ENCODE measurements around the gene SERINC5. TPM values are rescaled to one million over a fixed set of nuclear protein-coding genes. Genes with fewer than 3 reads are reported as not detected.

The SERINC5 gene
- total and polyA plus RNA-seq, 2 of the 4 experiments (the other 2 are of a cell fraction) = 5.0 to 8.1 TPM

DNA sequence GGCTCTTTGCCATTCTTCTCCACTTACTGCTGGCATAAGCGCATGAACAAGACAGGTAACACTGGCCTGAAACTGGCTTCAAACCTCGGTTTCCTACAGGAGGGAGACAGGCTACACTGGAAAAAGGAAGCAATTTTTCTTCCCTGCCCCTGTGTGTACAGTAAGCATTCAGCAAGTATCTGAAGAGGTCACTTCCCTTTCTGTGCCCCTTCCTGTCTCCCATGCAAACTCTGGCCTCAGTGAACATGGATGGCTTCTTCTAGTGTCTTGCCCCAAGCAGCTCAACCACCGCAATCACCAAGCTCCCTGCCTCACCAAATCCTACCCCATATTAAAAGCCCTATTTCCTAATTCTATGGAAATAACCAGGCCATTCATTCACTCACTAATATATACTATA lies 42.4 kb downstream of the SERINC5 start:
- Histone ChIP-seq H2BK5ac (ENCODE audit: low read depth, low read length, poor library complexity, severe bottlenecking) (no peak overlapping the region), H2AK5ac (ENCODE audit: low read depth, low read length) (no peak overlapping the region), H4K20me1 (ENCODE audit: insufficient read depth, low read length) (no peaks in the 10 kb centered on the region), H3K9ac (ENCODE audit: low read depth, low read length) (no peak overlapping the region), H4K5ac (ENCODE audit: low read depth, low read length) (no peak overlapping the region), H3K79me1 (ENCODE audit: low read depth in 1 of 2, low read length in 2 of 2) (peaks cover 11 to 13% of the 10 kb centered on the region in 2 experiments), H3K27ac (ENCODE audit: insufficient read depth, low read length) (no peak overlapping the region), H3K4me1 (ENCODE audit: control insufficient read depth, insufficient read depth, low read length) (0 out of 2 replicates have a peak, but pooled peaks cover 2% of the 10 kb centered on the region), H2BK120ac (ENCODE audit: low read depth, low read length) (no peak overlapping the region), H3K4me2 (ENCODE audit: low read depth, low read length) (no peak overlapping the region), H4K91ac (ENCODE audit: insufficient read depth, low read depth, low read length) (no peak overlapping the region), H3K9me1 (ENCODE audit: insufficient read depth, low read length) (peaks cover 3% of the 10 kb centered on the region; the same call in 1 of the 2 replicates), H2BK15ac (ENCODE audit: low read depth, low read length) (no peak overlapping the region), H3K14ac (replicated peaks; ENCODE audit: low read depth, low read length) (no peak overlapping the region), H3K23ac (ENCODE audit: low read depth, low read length) (no peak overlapping the region), H3K27me3 (ENCODE audit: control insufficient read depth, insufficient read depth, low read length) (no peaks in the 10 kb centered on the region), H2AK9ac (replicated peaks; ENCODE audit: low read depth, low read length, poor library complexity) (no peak overlapping the region), H3K18ac (ENCODE audit: low read depth, low read length) (no peak overlapping the region), H2AFZ (replicated peaks; ENCODE audit: low read length, poor library complexity) (no peak overlapping the region), H3K9me3 (ENCODE audit: control insufficient read depth, insufficient read depth, low read length) (no peaks in the 10 kb centered on the region), H4K8ac (ENCODE audit: low read depth in 2 of 2, low read length in 2 of 2) (no peak overlapping the region), H3K4me3 (ENCODE audit: insufficient read depth, low read depth, low read length) (no peak overlapping the region), H3K36me3 (ENCODE audit: control insufficient read depth, insufficient read depth, low read length) (no peaks in the 10 kb centered on the region), H3K56ac (ENCODE audit: extremely low read depth, insufficient read depth, low read length) (no peak overlapping the region), H2BK20ac (ENCODE audit: low read depth, low read length) (no peak overlapping the region), H3K4ac (ENCODE audit: low read depth, low read length) (no peak overlapping the region)
- no peak for DNase-seq
- dilution Hi-C loops (cut with HindIII; ENCODE audit: low sequenced_read_pairs, unreplicated experiment) (no loop called here), in situ Hi-C loops (cut with MboI; ENCODE audit: low sequenced_read_pairs) (no loop called here), intact Hi-C loops (cut with micrococcal nuclease) (no loop called here)
- 80% methylated on average over 1 of the region's 3 CpGs; no CpG with 5 or more reads in 1 of the 2 experiments for WGBS, 2 experiments (ENCODE audit: extremely low coverage in 2 of 2, insufficient read length in 1 of 2)
- TF ChIP-seq MAZ (IDR thresholded peaks at IDR 0.05; ENCODE audit: borderline replicate concordance, low read depth, low read length) = no peak
- no peak for TF ChIP-seq CEBPB (IDR thresholded peaks at IDR 0.05; ENCODE audit: low read depth, low read length)
- no peak for TF ChIP-seq MXI1 (IDR thresholded peaks at IDR 0.05; ENCODE audit: borderline replicate concordance, low read depth, low read length)
- TF ChIP-seq, protein P1, sequence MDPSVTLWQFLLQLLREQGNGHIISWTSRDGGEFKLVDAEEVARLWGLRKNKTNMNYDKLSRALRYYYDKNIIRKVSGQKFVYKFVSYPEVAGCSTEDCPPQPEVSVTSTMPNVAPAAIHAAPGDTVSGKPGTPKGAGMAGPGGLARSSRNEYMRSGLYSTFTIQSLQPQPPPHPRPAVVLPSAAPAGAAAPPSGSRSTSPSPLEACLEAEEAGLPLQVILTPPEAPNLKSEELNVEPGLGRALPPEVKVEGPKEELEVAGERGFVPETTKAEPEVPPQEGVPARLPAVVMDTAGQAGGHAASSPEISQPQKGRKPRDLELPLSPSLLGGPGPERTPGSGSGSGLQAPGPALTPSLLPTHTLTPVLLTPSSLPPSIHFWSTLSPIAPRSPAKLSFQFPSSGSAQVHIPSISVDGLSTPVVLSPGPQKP (IDR thresholded peaks at IDR 0.05; ENCODE audit: borderline replicate concordance, low read depth, low read length) = no peak
- TF ChIP-seq, protein P2, sequence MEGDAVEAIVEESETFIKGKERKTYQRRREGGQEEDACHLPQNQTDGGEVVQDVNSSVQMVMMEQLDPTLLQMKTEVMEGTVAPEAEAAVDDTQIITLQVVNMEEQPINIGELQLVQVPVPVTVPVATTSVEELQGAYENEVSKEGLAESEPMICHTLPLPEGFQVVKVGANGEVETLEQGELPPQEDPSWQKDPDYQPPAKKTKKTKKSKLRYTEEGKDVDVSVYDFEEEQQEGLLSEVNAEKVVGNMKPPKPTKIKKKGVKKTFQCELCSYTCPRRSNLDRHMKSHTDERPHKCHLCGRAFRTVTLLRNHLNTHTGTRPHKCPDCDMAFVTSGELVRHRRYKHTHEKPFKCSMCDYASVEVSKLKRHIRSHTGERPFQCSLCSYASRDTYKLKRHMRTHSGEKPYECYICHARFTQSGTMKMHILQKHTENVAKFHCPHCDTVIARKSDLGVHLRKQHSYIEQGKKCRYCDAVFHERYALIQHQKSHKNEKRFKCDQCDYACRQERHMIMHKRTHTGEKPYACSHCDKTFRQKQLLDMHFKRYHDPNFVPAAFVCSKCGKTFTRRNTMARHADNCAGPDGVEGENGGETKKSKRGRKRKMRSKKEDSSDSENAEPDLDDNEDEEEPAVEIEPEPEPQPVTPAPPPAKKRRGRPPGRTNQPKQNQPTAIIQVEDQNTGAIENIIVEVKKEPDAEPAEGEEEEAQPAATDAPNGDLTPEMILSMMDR (conservative IDR thresholded peaks at IDR 0.05; ENCODE audit: low read depth, low read length) = no peak
- no peak for TF ChIP-seq POLR2A (IDR thresholded peaks at IDR 0.05; ENCODE audit: low read depth, low read length)
- TF ChIP-seq RFX5 (IDR thresholded peaks at IDR 0.05; ENCODE audit: low read depth, low read length) = no peak
- TF ChIP-seq RCOR1 (IDR thresholded peaks at IDR 0.05; ENCODE audit: insufficient replicate concordance, low read length) = no peak
- TF ChIP-seq FOS (IDR thresholded peaks at IDR 0.05; ENCODE audit: low read depth, low read length) = no peak
- ChIA-PET CTCF (interaction anchor here (1.0 kb wide), 1 partner anchor 9 kb away, joined by 3 read pairs; no protein-coding TSS in a partner anchor), POLR2A (ENCODE audit: unreplicated experiment) (no interaction called here)
- no peak for ATAC-seq (ENCODE audit: low read depth)
- no TSS peak for BruUV-seq (replicated peaks)
